Measurements from ENCODE around the gene RGSL1.

- TF ChIP-seq CTCF (IDR thresholded peaks at IDR 0.05; ENCODE audit: control extremely low read depth in 1 of 3, insufficient read depth in 1 of 3, low read depth in 1 of 3, low read length in 3 of 3) (no peak), SUZ12 (IDR thresholded peaks at IDR 0.05; ENCODE audit: low read length) (no peak), POLR2AphosphoS5 (IDR thresholded peaks at IDR 0.05; ENCODE audit: low read depth, low read length) (no peak), ZNF274 (IDR thresholded peaks at IDR 0.05; ENCODE audit: borderline replicate concordance, extremely low read depth, low read length) (no peak), NRF1 (IDR thresholded peaks at IDR 0.05; ENCODE audit: low read depth, low read length) (no peak), EZH2 (IDR thresholded peaks at IDR 0.05; ENCODE audit: low read depth, low read length, severe bottlenecking) (no peak), GABPA (IDR thresholded peaks at IDR 0.05; ENCODE audit: borderline replicate concordance, insufficient read depth, low read length) (no peak), JUND (IDR thresholded peaks at IDR 0.05; ENCODE audit: low read length) (no peak), YY1 (IDR thresholded peaks at IDR 0.05; ENCODE audit: low read depth, low read length) (no peak), USF2 (IDR thresholded peaks at IDR 0.05; ENCODE audit: low read length) (no peak), POLR2A (IDR thresholded peaks at IDR 0.05; ENCODE audit: control extremely low read depth in 1 of 2, low read depth in 2 of 2, low read length in 2 of 2) (no peak)
Observed at GRCh38 chr1:182441719-182442118, 8.2 kb upstream of the RGSL1 start.

All from H1 (cell line).